Karpas-422 (cell line): ENCODE measurements around the gene RNPC3. TPM values are rescaled to one million over a fixed set of nuclear protein-coding genes. Genes with fewer than 3 reads are reported as not detected.
"Not testable (repeated sequence)": the region's sequence is repeated elsewhere in the genome, so short reads cannot be mapped to it uniquely, and the experiment has no call there.

Source experiments
- DNase-seq: peaks from one replicate; pipeline ENCODE4 v3.0.0-alpha.2; 2015
- H2AFZ ChIP-seq: fragments of 200-600 bp; sonication (generic); 2 replicates; pipeline ENCODE4 v1.6.1; 2014; ENCODE audit warnings: antibody characterized with exemption, low read length, mixed read lengths
- H3K27ac ChIP-seq: fragments of 200-600 bp; sonication (generic); 2 replicates; pipeline ENCODE4 v1.5.1; 2014; ENCODE audit warnings: mild to moderate bottlenecking, low read length, moderate library complexity
- H3K27me3 ChIP-seq: fragments of 200-600 bp; sonication (generic); 2 replicates; pipeline ENCODE4 v1.6.1; 2014; ENCODE audit warnings: low read length, mixed read lengths
- H3K36me3 ChIP-seq: fragments of 200-600 bp; sonication (generic); 2 replicates; pipeline ENCODE4 v1.6.1; 2014; ENCODE audit warnings: low read length, mixed read lengths; ENCODE audit not compliant: insufficient read depth
- H3K4me1 ChIP-seq: fragments of 200-600 bp; sonication (generic); 2 replicates; pipeline ENCODE4 v1.6.1; 2014; ENCODE audit warnings: mild to moderate bottlenecking, low read length, mixed read lengths
- H3K4me2 ChIP-seq: fragments of 200-600 bp; sonication (generic); 2 replicates; pipeline ENCODE4 v1.6.1; 2014; ENCODE audit warnings: low read length, low read depth, mild to moderate bottlenecking; ENCODE audit not compliant: poor library complexity, severe bottlenecking
- H3K4me3 ChIP-seq: fragments of 200-600 bp; sonication (generic); 2 replicates; pipeline ENCODE4 v1.5.1; 2014; ENCODE audit warnings: mild to moderate bottlenecking, antibody characterized with exemption, low read length, mixed read lengths
- H3K79me2 ChIP-seq: fragments of 200-600 bp; sonication (generic); 2 replicates; pipeline ENCODE4 v1.6.1; 2014; ENCODE audit warnings: mild to moderate bottlenecking, low read length, mixed read lengths
- H3K9ac ChIP-seq: fragments of 200-600 bp; sonication (generic); 2 replicates; pipeline ENCODE4 v1.6.0; 2014; ENCODE audit warnings: low read length
- H3K9me2 ChIP-seq: fragments of 200-600 bp; sonication (generic), shearing (Covaris generic); replicated peaks from 2 replicates; pipeline ENCODE4 v1.6.0; 2014; ENCODE audit warnings: mild to moderate bottlenecking, low read length, moderate library complexity; ENCODE audit not compliant: insufficient read depth
- H3K9me3 ChIP-seq: fragments of 300-700, 200-600 bp; sonication (generic); 2 replicates; pipeline ENCODE4 v1.6.1; 2014; ENCODE audit warnings: low read length, mixed read lengths
- H4K20me1 ChIP-seq: fragments of 200-600 bp; sonication (generic); 2 replicates; pipeline ENCODE4 v1.6.1; 2014; ENCODE audit warnings: mild to moderate bottlenecking, antibody characterized with exemption, low read length, low read depth; ENCODE audit not compliant: insufficient read depth
- total RNA-seq: library from RNA; depleted of rRNA; stranded (reverse); fragments of >200 nt; shearing (Covaris generic); gene quantifications from 2 replicates; pipeline ENCODE4 v1.2.3, GENCODE V29; 2014; ENCODE audit warnings: low replicate concordance

The RNPC3 gene
- total RNA-seq, 1 experiment from 2014 or later, result 26.0 TPM

GRCh38 chr1:103563056-103563455 is 37.6 kb downstream of the RNPC3 start:
- Histone ChIP-seq H3K9me2 (no peaks in the 10 kb centered on the region), H3K9me3 (no peaks in the 10 kb centered on the region), H3K27me3 (no peaks in the 10 kb centered on the region), H3K36me3 (no peaks in the 10 kb centered on the region), H3K4me3 (no peak overlapping the region), H2AFZ (no peak overlapping the region), H3K4me1 (no peaks in the 10 kb centered on the region), H3K9ac (no peak overlapping the region), H3K79me2 (no peaks in the 10 kb centered on the region), H3K27ac (no peak overlapping the region), H4K20me1 (no peaks in the 10 kb centered on the region), H3K4me2 (no peak overlapping the region)
- no peak for DNase-seq

- H3K36me3 ChIP-seq, result no peaks in the 10 kb centered on the region
- H3K27ac ChIP-seq, result no peak overlapping the region
- H3K4me3 ChIP-seq, result no peak overlapping the region
- H3K27me3 ChIP-seq, result no peaks in the 10 kb centered on the region
- H4K20me1 ChIP-seq, result no peaks in the 10 kb centered on the region
- no peaks in the 10 kb centered on the region for H3K9me2 ChIP-seq
- no peak overlapping the region for H3K9ac ChIP-seq
- H3K4me1 ChIP-seq, result no peaks in the 10 kb centered on the region
- no peaks in the 10 kb centered on the region for H3K9me3 ChIP-seq
- no peak overlapping the region for H2AFZ ChIP-seq
- no peak for DNase-seq
- H3K4me2 ChIP-seq, result no peak overlapping the region
- H3K79me2 ChIP-seq, result no peaks in the 10 kb centered on the region
Observed at GRCh38 chr1:103569493-103569892, 44.0 kb downstream of the RNPC3 start.

- not testable (repeated sequence) for H3K79me2 ChIP-seq, H3K9me3 ChIP-seq, DNase-seq, H3K27ac ChIP-seq, H3K4me1 ChIP-seq, H3K4me2 ChIP-seq, H4K20me1 ChIP-seq, H3K36me3 ChIP-seq, H2AFZ ChIP-seq, H3K4me3 ChIP-seq, H3K9me2 ChIP-seq, H3K9ac ChIP-seq, H3K27me3 ChIP-seq
Observed at GRCh38 chr1:103571289-103571688, 45.8 kb downstream of the RNPC3 start, which contains the start of gene AMY2B. AMY2B (plus strand) TSS chr1:103571589; CDS start chr1:103571603, 14 bp downstream.

- no peaks in the 10 kb centered on the region for H4K20me1 ChIP-seq
- no peak overlapping the region for H3K9ac ChIP-seq
- H3K79me2 ChIP-seq, result no peaks in the 10 kb centered on the region
- DNase-seq, result no peak
- no peaks in the 10 kb centered on the region for H3K36me3 ChIP-seq
- no peaks in the 10 kb centered on the region for H3K27me3 ChIP-seq
- H2AFZ ChIP-seq, result no peak overlapping the region
- no peak overlapping the region for H3K4me3 ChIP-seq
- no peak overlapping the region for H3K4me2 ChIP-seq
- H3K9me2 ChIP-seq, result no peaks in the 10 kb centered on the region
- no peaks in the 10 kb centered on the region for H3K4me1 ChIP-seq
- no peaks in the 10 kb centered on the region for H3K9me3 ChIP-seq
- no peak overlapping the region for H3K27ac ChIP-seq
Observed at GRCh38 chr1:103576065-103576464, 50.6 kb downstream of the RNPC3 start.

- not testable (repeated sequence) for DNase-seq
Observed at GRCh38 chr1:103576784-103577183, 51.3 kb downstream of the RNPC3 start.

GRCh38 chr1:103582464-103582863 is 57.0 kb downstream of the RNPC3 start:
- Histone ChIP-seq H3K9me2 (no peaks in the 10 kb centered on the region), H4K20me1 (no peaks in the 10 kb centered on the region), H3K36me3 (no peaks in the 10 kb centered on the region), H3K4me1 (no peaks in the 10 kb centered on the region), H3K9me3 (no peaks in the 10 kb centered on the region), H3K9ac (no peak overlapping the region), H3K27me3 (no peaks in the 10 kb centered on the region), H3K27ac (no peak overlapping the region), H3K4me3 (no peak overlapping the region), H3K79me2 (no peaks in the 10 kb centered on the region), H3K4me2 (no peak overlapping the region), H2AFZ (no peak overlapping the region)
- DNase-seq, result no peak

More at GRCh38 chr1:103576784-103577183, 51.3 kb downstream of the RNPC3 start:
- not testable (repeated sequence) for H3K79me2 ChIP-seq, H3K36me3 ChIP-seq, H3K27ac ChIP-seq, H3K9me3 ChIP-seq, H3K27me3 ChIP-seq, H3K4me1 ChIP-seq, H3K4me2 ChIP-seq, H4K20me1 ChIP-seq, H2AFZ ChIP-seq, H3K4me3 ChIP-seq, H3K9ac ChIP-seq, H3K9me2 ChIP-seq

- H3K36me3 ChIP-seq, result no peaks in the 10 kb centered on the region
- H3K79me2 ChIP-seq, result no peaks in the 10 kb centered on the region
- H3K4me1 ChIP-seq, result no peaks in the 10 kb centered on the region
- H3K9ac ChIP-seq, result no peak overlapping the region
- no peak for DNase-seq
- H3K9me3 ChIP-seq, result no peaks in the 10 kb centered on the region
- H3K9me2 ChIP-seq, result no peaks in the 10 kb centered on the region
- H3K4me3 ChIP-seq, result no peak overlapping the region
- H3K27me3 ChIP-seq, result no peaks in the 10 kb centered on the region
- H3K4me2 ChIP-seq, result no peak overlapping the region
- H4K20me1 ChIP-seq, result no peaks in the 10 kb centered on the region
- no peak overlapping the region for H2AFZ ChIP-seq
- H3K27ac ChIP-seq, result no peak overlapping the region
Observed at GRCh38 chr1:103583887-103584286, 58.4 kb downstream of the RNPC3 start.

- Histone ChIP-seq H3K9me2 (no peaks in the 10 kb centered on the region), H3K4me1 (no peaks in the 10 kb centered on the region), H3K4me3 (no peak overlapping the region), H4K20me1 (no peaks in the 10 kb centered on the region), H3K27ac (no peak overlapping the region), H3K9me3 (no peaks in the 10 kb centered on the region), H3K36me3 (no peaks in the 10 kb centered on the region), H3K9ac (no peak overlapping the region), H3K4me2 (no peak overlapping the region), H2AFZ (no peak overlapping the region), H3K79me2 (no peaks in the 10 kb centered on the region), H3K27me3 (no peaks in the 10 kb centered on the region)
- DNase-seq, result no peak
Observed at GRCh38 chr1:103584537-103584936, 59.0 kb downstream of the RNPC3 start.

- not testable (repeated sequence) for H3K9me3 ChIP-seq, H3K4me3 ChIP-seq, H3K4me2 ChIP-seq, H2AFZ ChIP-seq, H3K9ac ChIP-seq, H3K9me2 ChIP-seq, H4K20me1 ChIP-seq, H3K27ac ChIP-seq, H3K36me3 ChIP-seq, H3K27me3 ChIP-seq, H3K4me1 ChIP-seq, H3K79me2 ChIP-seq, DNase-seq
Observed at GRCh38 chr1:103602740-103603139, 77.2 kb downstream of the RNPC3 start.
